GM12878 (cell line): ENCODE results near the gene SMC1B. TPM values are rescaled to one million over a fixed set of nuclear protein-coding genes. Genes with fewer than 3 reads are reported as not detected.

Experiments used
- ATAC-seq: fragments of 200-7000 bp; cut with Tn5 transposase; 3 replicates; pipeline ENCODE4 v1.9.1; 2020; ENCODE audit warnings: mild to moderate bottlenecking, moderate library complexity
- BruUV-seq: library from RNA; stranded (reverse); fragments of 400-500 nt; replicated peaks from 2 replicates; lab custom pipeline; 2021; lab: Mats Ljungman, UMichigan
- CTCF ChIA-PET: fragments of 300-600 bp; sonication (Branson Sonifier 250); formaldehyde crosslinking; extraction: SDS; loops from one replicate; lab custom pipeline; 2021; ENCODE audit warnings: inconsistent platforms; lab: Yijun Ruan, JAX
- POLR2A ChIA-PET: fragments of 350-600 bp; formaldehyde crosslinking; extraction: SDS; loops from one replicate; lab custom pipeline; 2021; ENCODE audit warnings: inconsistent platforms; lab: Charles Lee
- RAD21 ChIA-PET: fragments of 300-600 bp; sonication (Branson Sonifier 250); formaldehyde crosslinking; loops from one replicate; lab custom pipeline; 2023; ENCODE audit warnings: antibody characterized with exemption; ENCODE audit not compliant: unreplicated experiment; lab: Charles Lee
- SMC1A ChIA-PET: fragments of 300-600 bp; sonication (Branson Sonifier 250); formaldehyde crosslinking; loops from one replicate; lab custom pipeline; 2023; ENCODE audit not compliant: unreplicated experiment, uncharacterized antibody; lab: Charles Lee
- DNase-seq: peaks from one replicate; pipeline ENCODE4 v3.0.0-alpha.2; 2011; ENCODE audit warnings: low read depth, low spot score
- FAIRE-seq: peaks from 3 replicates; lab custom pipeline; 2011; peaks lifted over from hg19 to GRCh38; lab: Jason Lieb, UNC
- H2AFZ ChIP-seq: 2 replicates; pipeline ENCODE4 v1.6.0; 2011; ENCODE audit warnings: low read depth, low read length, control low read depth; ENCODE audit not compliant: control insufficient read depth
- H3K27ac ChIP-seq: 2 replicates; pipeline ENCODE4 v1.5.1; 2011; ENCODE audit warnings: control low read depth; ENCODE audit not compliant: control insufficient read depth, insufficient read depth
- H3K27me3 ChIP-seq, 2 experiments: replicated peaks in 1 of 2; 2 replicates each; pipeline versions ENCODE4 v1.6.0 to v1.6.1; 2011; ENCODE audit warnings: low read length in 1 of 2; ENCODE audit not compliant: control insufficient read depth in 2 of 2, insufficient read depth in 2 of 2
- H3K36me3 ChIP-seq, 2 experiments: 2 replicates each; pipeline ENCODE4 v1.5.1; 2011; ENCODE audit warnings: low read length in 1 of 2; ENCODE audit not compliant: control insufficient read depth in 2 of 2, insufficient read depth in 2 of 2
- H3K4me1 ChIP-seq: 2 replicates; pipeline ENCODE4 v1.6.1; 2011; ENCODE audit warnings: mild to moderate bottlenecking, low read length, moderate library complexity, mixed read lengths; ENCODE audit not compliant: control insufficient read depth, insufficient read depth
- H3K4me2 ChIP-seq: 2 replicates; pipeline ENCODE4 v1.6.0; 2011; ENCODE audit warnings: control low read depth; ENCODE audit not compliant: control insufficient read depth, insufficient read depth
- H3K4me3 ChIP-seq: fragments of 200-600 bp; sonication (generic); 2 replicates; pipeline ENCODE4 v1.5.1; 2016
- H3K79me2 ChIP-seq: 2 replicates; pipeline ENCODE4 v1.6.0; 2011; ENCODE audit warnings: low read length; ENCODE audit not compliant: control insufficient read depth, insufficient read depth
- H3K9ac ChIP-seq: 2 replicates; pipeline ENCODE4 v1.8.0; 2011; ENCODE audit warnings: low read length, control low read depth, mixed read lengths; ENCODE audit not compliant: control insufficient read depth, insufficient read depth
- H3K9me3 ChIP-seq: replicated peaks from 3 replicates; pipeline ENCODE4 v1.5.1; 2011; ENCODE audit warnings: mild to moderate bottlenecking, low read length; ENCODE audit not compliant: control insufficient read depth, insufficient read depth
- H4K20me1 ChIP-seq: 2 replicates; pipeline ENCODE4 v1.6.0; 2011; ENCODE audit not compliant: control insufficient read depth, insufficient read depth
- BRCA1 ChIP-seq: IDR thresholded peaks from 2 replicates; pipeline ENCODE4 v1.6.1; 2011; ENCODE audit warnings: low read depth, low read length, improper control_type of control experiment
- E4F1 ChIP-seq: fragments of 450-650 bp; IDR thresholded peaks from 2 replicates; pipeline ENCODE4 v1.6.1; 2018; ENCODE audit warnings: borderline replicate concordance, mild to moderate bottlenecking; ENCODE audit not compliant: partially characterized antibody
- GABPA ChIP-seq: IDR thresholded peaks from 2 replicates; pipeline ENCODE4 v1.6.1; 2014; ENCODE audit warnings: antibody characterized with exemption, low read depth, mild to moderate bottlenecking, inconsistent platforms
- HCFC1 ChIP-seq: fragments of 150-350 bp; IDR thresholded peaks from 2 replicates; pipeline ENCODE4 v1.6.1; 2014; ENCODE audit warnings: low read length
- HDGF ChIP-seq: fragments of 450-650 bp; IDR thresholded peaks from 2 replicates; pipeline ENCODE4 v1.6.1; 2016; ENCODE audit warnings: antibody characterized with exemption
- JUNB ChIP-seq: IDR thresholded peaks from 2 replicates; pipeline ENCODE4 v1.6.1; 2016; ENCODE audit warnings: antibody characterized with exemption, mild to moderate bottlenecking
- KAT2A ChIP-seq: conservative IDR thresholded peaks from 2 replicates; pipeline ENCODE4 v1.6.1; 2011; ENCODE audit warnings: low read depth, low read length; ENCODE audit not compliant: control insufficient read depth
- MEF2B ChIP-seq: fragments of 450-650 bp; IDR thresholded peaks from 2 replicates; pipeline ENCODE4 v1.6.1; 2018; ENCODE audit warnings: mild to moderate bottlenecking, moderate library complexity; ENCODE audit not compliant: partially characterized antibody, poor library complexity, severe bottlenecking
- POU2F2 ChIP-seq: IDR thresholded peaks from 3 replicates; pipeline ENCODE4 v1.6.1; 2011; ENCODE audit warnings: low read depth, mild to moderate bottlenecking, low read length, borderline replicate concordance
- RAD21 ChIP-seq: IDR thresholded peaks from 2 replicates; pipeline ENCODE4 v1.6.1; 2011; ENCODE audit warnings: mild to moderate bottlenecking, low read depth, low read length, moderate library complexity; ENCODE audit not compliant: insufficient read depth
- SIN3A ChIP-seq: IDR thresholded peaks from 2 replicates; pipeline ENCODE4 v1.6.1; 2012; ENCODE audit warnings: low read depth, low read length, improper control_type of control experiment
- SP1 ChIP-seq: IDR thresholded peaks from one replicate; pipeline ENCODE4 v1.6.1; 2011; ENCODE audit warnings: low read depth, low read length
- STAT1 ChIP-seq: fragments of 450-650 bp; conservative IDR thresholded peaks from 2 replicates; pipeline ENCODE4 v1.6.1; 2014; ENCODE audit warnings: antibody characterized with exemption, mild to moderate bottlenecking
- TBL1XR1 ChIP-seq: IDR thresholded peaks from 2 replicates; pipeline ENCODE4 v1.6.1; 2012; ENCODE audit warnings: low read depth, low read length, improper control_type of control experiment
- ZNF384 ChIP-seq: IDR thresholded peaks from 2 replicates; pipeline ENCODE4 v1.6.1; 2012; ENCODE audit warnings: low read depth, mild to moderate bottlenecking, low read length, improper control_type of control experiment, borderline replicate concordance
- WGBS: methylation state at CpG from one replicate; pipeline ENCODE4 v1.1.6; 2016; ENCODE audit warnings: low lambda C conversion rate; ENCODE audit not compliant: insufficient replicate concordance, insufficient coverage; ENCODE audit errors: missing lambda C conversion rate; 5-methylcytosine and 5-hydroxymethylcytosine counted together
- in situ Hi-C: fragments of 300-500 bp; cut with MboI; formaldehyde crosslinking; loops from 9 replicates; pipeline ENCODE4 v1.14.3; 2018; ENCODE audit warnings: mixed read lengths
- intact Hi-C: fragments of 100-400 bp; cut with micrococcal nuclease; formaldehyde crosslinking; loops from one replicate; pipeline ENCODE4 v1.14.2; 2022; ENCODE audit not compliant: unreplicated experiment
- polyA plus RNA-seq, 11 experiments: library from polyadenylated mRNA; depleted of rRNA in 4 of 11; unstranded in 6 of 11; stranded (reverse) in 5 of 11; fragments of >200 nt; fragmentation: Nextera tagmentation in 4 of 11; fragmentation: Illumina TruSeq in 1 of 11; extraction: Ambion mirVana in 4 of 11; extraction: Trizol in 1 of 11; gene quantifications; 1 replicate in 1 of 11; 2 replicates in 10 of 11; pipeline versions ENCODE4 v1.2.1 to v1.2.3, GENCODE V29; 2011 to 2016; ENCODE audit warnings: inconsistent platforms in 2 of 11, missing spikeins in 2 of 11, low read depth in 1 of 11
- total RNA-seq, 4 experiments: library from RNA; depleted of rRNA in 3 of 4; stranded (reverse); fragments of >200 nt in 3 of 4; fragmentation: Illumina TruSeq in 1 of 4; extraction: Trizol in 1 of 4; gene quantifications; 2 replicates each; pipeline versions ENCODE4 v1.2.1 to v1.2.3, GENCODE V29; 2013 to 2021
- TF ChIP-seq, protein P1 (sequence below): IDR thresholded peaks from 2 replicates; pipeline ENCODE4 v1.6.1; 2011; ENCODE audit warnings: low read depth, low read length, improper control_type of control experiment, borderline replicate concordance

SMC1B gene
- total and polyA plus RNA-seq, 10 of the 15 experiments (the other 5 are each of a cell fraction or from before 2014, with no cell fraction given): not detected

- Histone ChIP-seq H4K20me1 (no peaks in the 10 kb centered on the region), H3K9me3 (no peaks in the 10 kb centered on the region), H3K79me2 (no peaks in the 10 kb centered on the region), H3K4me1 (no peaks in the 10 kb centered on the region), H2AFZ (no peak overlapping the region), H3K4me3 (no peak overlapping the region), H3K27ac (no peak overlapping the region), H3K4me2 (no peak overlapping the region), H3K27me3 (no peaks in the 10 kb centered on the region), H3K36me3 (peaks cover 11 to 19% of the 10 kb centered on the region in 2 experiments; a peak in 3 of 4 replicates), H3K9ac (no peak overlapping the region)
- ATAC-seq (no peak), FAIRE-seq (no peak), DNase-seq (no peak)
- ChIA-PET CTCF (no interaction called here), RAD21 (no interaction called here), POLR2A (no interaction called here), SMC1A (no interaction called here)
- no peak for TF ChIP-seq BRCA1
- TF ChIP-seq SP1: no peak
- no peak for TF ChIP-seq KAT2A
- TF ChIP-seq GABPA: no peak
- TF ChIP-seq HCFC1: no peak
- intact Hi-C loops: no loop called here
- 95% methylated on average over 7 of the region's 7 CpGs for WGBS
- no TSS peak for BruUV-seq
- in situ Hi-C loops: no loop called here
Measured at GRCh38 chr22:45332001-45332400, 81.4 kb downstream of the SMC1B start.

DNA sequence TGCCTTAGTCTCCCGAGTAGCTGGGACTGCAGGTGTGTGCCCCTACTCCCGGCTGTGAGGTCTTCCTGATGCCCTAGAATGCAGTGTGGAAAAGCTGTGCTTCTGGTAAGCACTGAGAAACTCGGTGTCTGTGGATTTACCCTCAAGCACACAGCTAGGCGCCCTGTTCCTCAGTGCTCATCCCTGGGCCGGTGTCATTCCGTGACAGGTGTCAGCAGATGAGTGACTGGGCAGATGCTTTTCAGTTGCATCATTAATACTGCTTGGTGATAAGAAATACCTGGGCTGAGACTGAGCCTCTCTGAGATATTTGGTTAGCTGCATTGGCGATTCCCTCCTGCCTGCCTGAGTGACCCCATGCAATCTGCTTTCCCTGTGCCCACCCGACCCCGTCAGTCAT, 81.9 kb downstream of the SMC1B start:
- Histone ChIP-seq H3K4me1 (no peaks in the 10 kb centered on the region), H3K36me3 (peaks cover 11 to 19% of the 10 kb centered on the region in 2 experiments; a peak in 3 of 4 replicates), H3K27me3 (no peaks in the 10 kb centered on the region), H3K4me2 (no peak overlapping the region), H3K79me2 (no peaks in the 10 kb centered on the region), H2AFZ (no peak overlapping the region), H3K9ac (no peak overlapping the region), H3K9me3 (no peaks in the 10 kb centered on the region), H4K20me1 (no peaks in the 10 kb centered on the region), H3K27ac (no peak overlapping the region), H3K4me3 (no peak overlapping the region)
- WGBS: 98% methylated on average over 9 of the region's 9 CpGs
- ChIA-PET RAD21 (no interaction called here), SMC1A (no interaction called here), POLR2A (no interaction called here), CTCF (no interaction called here)
- no peak for DNase-seq
- BruUV-seq: no TSS peak
- intact Hi-C loops (no loop called here), in situ Hi-C loops (no loop called here)
- no peak for ATAC-seq
- FAIRE-seq: no peak
- no peak for TF ChIP-seq MEF2B
- no peak for TF ChIP-seq HDGF
- no peak for TF ChIP-seq STAT1
- TF ChIP-seq TBL1XR1: no peak
- no peak for TF ChIP-seq SIN3A
- TF ChIP-seq ZNF384: no peak
- TF ChIP-seq, protein P1, sequence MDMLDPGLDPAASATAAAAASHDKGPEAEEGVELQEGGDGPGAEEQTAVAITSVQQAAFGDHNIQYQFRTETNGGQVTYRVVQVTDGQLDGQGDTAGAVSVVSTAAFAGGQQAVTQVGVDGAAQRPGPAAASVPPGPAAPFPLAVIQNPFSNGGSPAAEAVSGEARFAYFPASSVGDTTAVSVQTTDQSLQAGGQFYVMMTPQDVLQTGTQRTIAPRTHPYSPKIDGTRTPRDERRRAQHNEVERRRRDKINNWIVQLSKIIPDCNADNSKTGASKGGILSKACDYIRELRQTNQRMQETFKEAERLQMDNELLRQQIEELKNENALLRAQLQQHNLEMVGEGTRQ: no peak
- no peak for TF ChIP-seq JUNB
- TF ChIP-seq E4F1: no peak
- TF ChIP-seq POU2F2: no peak
- TF ChIP-seq RAD21: no peak
